Measurements from ENCODE around the gene NAA35. TPM values are rescaled to one million over a fixed set of nuclear protein-coding genes. Genes with fewer than 3 reads are reported as not detected.
A peak's percentile ranks its signal among the peaks of the same experiment; 100 is the strongest.

NAA35 gene
- total and polyA plus RNA-seq, 3 donors from 2014 or later, result 32.8 to 41.4 (median 35.7) TPM

DNA sequence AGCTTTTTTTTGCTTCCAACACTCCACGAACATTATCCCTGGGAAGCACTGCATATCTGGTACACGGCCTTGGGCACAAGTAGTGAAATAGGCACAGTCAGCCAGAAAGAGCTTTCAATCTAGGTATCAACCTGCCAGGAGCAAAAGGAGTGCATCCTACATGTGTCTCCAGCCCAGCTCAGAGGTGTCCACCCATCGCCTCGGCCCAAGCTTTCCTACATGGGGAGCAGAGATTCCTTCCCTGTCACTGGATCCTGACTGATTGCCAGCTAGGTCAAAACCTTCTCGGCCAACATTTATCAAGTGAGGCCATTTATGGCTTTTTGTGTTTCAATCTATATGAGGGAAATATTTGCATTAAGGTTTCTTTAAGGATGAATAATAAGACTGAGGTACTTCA, 102.6 kb downstream of the NAA35 start:
- DNase-seq, result no peak
- Histone ChIP-seq H3K4me3 (no peak overlapping the region), H3K27ac (no peak overlapping the region), H3K27me3 (no peaks in the 10 kb centered on the region), H3K4me1 (no peaks in the 10 kb centered on the region), H3K36me3 (ENCODE audit: low read depth, missing control alignments) (no peaks in the 10 kb centered on the region), H3K9me3 (no peaks in the 10 kb centered on the region)
- WGBS, 2 donors, result 73 to 90% methylated on average over 5 of the region's 5 CpGs
- intact Hi-C loops (cut with DNase I; ENCODE audit: low total_unique reads), result no loop called here
- no peak for TF ChIP-seq POLR2A (IDR thresholded peaks at IDR 0.05)
- TF ChIP-seq, protein P1, sequence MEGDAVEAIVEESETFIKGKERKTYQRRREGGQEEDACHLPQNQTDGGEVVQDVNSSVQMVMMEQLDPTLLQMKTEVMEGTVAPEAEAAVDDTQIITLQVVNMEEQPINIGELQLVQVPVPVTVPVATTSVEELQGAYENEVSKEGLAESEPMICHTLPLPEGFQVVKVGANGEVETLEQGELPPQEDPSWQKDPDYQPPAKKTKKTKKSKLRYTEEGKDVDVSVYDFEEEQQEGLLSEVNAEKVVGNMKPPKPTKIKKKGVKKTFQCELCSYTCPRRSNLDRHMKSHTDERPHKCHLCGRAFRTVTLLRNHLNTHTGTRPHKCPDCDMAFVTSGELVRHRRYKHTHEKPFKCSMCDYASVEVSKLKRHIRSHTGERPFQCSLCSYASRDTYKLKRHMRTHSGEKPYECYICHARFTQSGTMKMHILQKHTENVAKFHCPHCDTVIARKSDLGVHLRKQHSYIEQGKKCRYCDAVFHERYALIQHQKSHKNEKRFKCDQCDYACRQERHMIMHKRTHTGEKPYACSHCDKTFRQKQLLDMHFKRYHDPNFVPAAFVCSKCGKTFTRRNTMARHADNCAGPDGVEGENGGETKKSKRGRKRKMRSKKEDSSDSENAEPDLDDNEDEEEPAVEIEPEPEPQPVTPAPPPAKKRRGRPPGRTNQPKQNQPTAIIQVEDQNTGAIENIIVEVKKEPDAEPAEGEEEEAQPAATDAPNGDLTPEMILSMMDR (IDR thresholded peaks at IDR 0.05), result no peak

GRCh38 chr9:86043999-86044398, 103.1 kb downstream of the NAA35 start:
- intact Hi-C loops (cut with DNase I; ENCODE audit: low total_unique reads), result no loop called here

DNA sequence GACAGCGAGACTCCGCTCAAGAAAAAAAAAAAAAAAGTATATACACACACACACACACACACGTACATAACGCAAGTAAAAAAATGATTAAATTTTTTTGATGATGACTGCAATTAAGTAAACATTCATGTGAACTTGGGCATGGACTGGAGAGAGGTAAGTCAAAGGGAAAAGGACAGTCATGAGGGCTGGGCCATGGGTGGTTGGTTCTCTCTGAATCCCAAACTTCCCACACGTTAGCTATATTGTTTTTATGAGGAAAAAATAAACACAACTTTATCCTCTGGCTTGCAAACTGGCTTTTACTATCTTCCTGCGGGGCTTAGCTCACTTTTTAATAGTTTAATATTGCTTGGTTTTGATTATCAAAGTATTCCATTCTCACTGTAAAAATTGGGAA, 104.7 kb downstream of the NAA35 start:
- H3K4me3 ChIP-seq, result no peak overlapping the region
- no peak overlapping the region for H3K27ac ChIP-seq
- no peak for DNase-seq
- no peaks in the 10 kb centered on the region for H3K27me3 ChIP-seq
- 87 to 91% methylated on average over 6 of the region's 6 CpGs for WGBS, 2 donors
- no peaks in the 10 kb centered on the region for H3K4me1 ChIP-seq
- H3K9me3 ChIP-seq, result no peaks in the 10 kb centered on the region
- H3K36me3 ChIP-seq (ENCODE audit: low read depth, missing control alignments), result no peaks in the 10 kb centered on the region
- intact Hi-C loops (cut with DNase I; ENCODE audit: low total_unique reads), result no loop called here
- TF ChIP-seq POLR2A (IDR thresholded peaks at IDR 0.05), result no peak
- TF ChIP-seq, protein P1 (IDR thresholded peaks at IDR 0.05), result no peak

More at GRCh38 chr9:86043999-86044398, 103.1 kb downstream of the NAA35 start:
- H3K27me3 ChIP-seq, result no peaks in the 10 kb centered on the region
- peak; percentile 36 for DNase-seq
- 74 to 90% methylated on average over 4 of the region's 4 CpGs for WGBS, 2 donors
- H3K27ac ChIP-seq, result no peak overlapping the region
- no peaks in the 10 kb centered on the region for H3K36me3 ChIP-seq (ENCODE audit: low read depth, missing control alignments)
- no peak for TF ChIP-seq POLR2A (IDR thresholded peaks at IDR 0.05)
- TF ChIP-seq, protein P1 (IDR thresholded peaks at IDR 0.05), result no peak
- no peaks in the 10 kb centered on the region for H3K4me1 ChIP-seq
- H3K4me3 ChIP-seq, result no peak overlapping the region
- H3K9me3 ChIP-seq, result no peaks in the 10 kb centered on the region

- intact Hi-C loops (cut with DNase I; ENCODE audit: low total_unique reads), result no loop called here
- Histone ChIP-seq H3K4me1 (no peaks in the 10 kb centered on the region), H3K36me3 (ENCODE audit: low read depth, missing control alignments) (no peaks in the 10 kb centered on the region), H3K9me3 (no peaks in the 10 kb centered on the region), H3K27me3 (no peaks in the 10 kb centered on the region), H3K4me3 (no peak overlapping the region), H3K27ac (no peak overlapping the region)
- WGBS, 2 donors, result 93 to 95% methylated on average over 14 of the region's 14 CpGs
- no peak for DNase-seq
- TF ChIP-seq POLR2A (IDR thresholded peaks at IDR 0.05), result no peak
- TF ChIP-seq, protein P1 (IDR thresholded peaks at IDR 0.05), result no peak
Observed at GRCh38 chr9:86046071-86046636, 105.2 kb downstream of the NAA35 start.

DNA sequence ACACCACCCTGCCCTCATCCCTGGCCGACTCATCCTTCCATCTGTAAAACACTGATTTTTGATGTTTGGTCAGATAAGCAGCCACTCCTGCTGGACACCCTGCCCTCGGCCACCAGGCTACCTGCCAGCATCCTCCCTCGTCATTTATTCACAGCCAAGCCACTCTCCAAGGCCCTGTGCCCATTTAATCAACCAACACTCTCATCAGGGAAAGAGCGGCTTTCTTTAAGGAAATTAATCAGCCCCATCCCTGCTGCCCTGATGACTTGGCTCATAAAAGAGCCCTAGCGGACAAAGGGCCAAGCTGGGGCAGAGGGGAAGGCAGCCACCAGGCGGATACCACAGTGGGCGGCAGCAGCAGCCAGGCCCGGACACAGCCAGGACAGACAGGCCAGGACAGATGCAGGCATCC, 106.0 kb downstream of the NAA35 start:
- Histone ChIP-seq H3K27ac (no peak overlapping the region), H3K4me3 (no peak overlapping the region), H3K36me3 (ENCODE audit: low read depth, missing control alignments) (no peaks in the 10 kb centered on the region), H3K4me1 (no peaks in the 10 kb centered on the region), H3K9me3 (no peaks in the 10 kb centered on the region), H3K27me3 (no peaks in the 10 kb centered on the region)
- DNase-seq, result no peak
- WGBS, 2 donors, result 68 to 74% methylated on average over 8 of the region's 8 CpGs
- intact Hi-C loops (cut with DNase I; ENCODE audit: low total_unique reads), result no loop called here
- TF ChIP-seq POLR2A (IDR thresholded peaks at IDR 0.05), result no peak
- TF ChIP-seq, protein P1 (IDR thresholded peaks at IDR 0.05), result no peak

Data from testis (tissue), 3 donors.